ENCODE measurements around the gene DPP10.

DNA sequence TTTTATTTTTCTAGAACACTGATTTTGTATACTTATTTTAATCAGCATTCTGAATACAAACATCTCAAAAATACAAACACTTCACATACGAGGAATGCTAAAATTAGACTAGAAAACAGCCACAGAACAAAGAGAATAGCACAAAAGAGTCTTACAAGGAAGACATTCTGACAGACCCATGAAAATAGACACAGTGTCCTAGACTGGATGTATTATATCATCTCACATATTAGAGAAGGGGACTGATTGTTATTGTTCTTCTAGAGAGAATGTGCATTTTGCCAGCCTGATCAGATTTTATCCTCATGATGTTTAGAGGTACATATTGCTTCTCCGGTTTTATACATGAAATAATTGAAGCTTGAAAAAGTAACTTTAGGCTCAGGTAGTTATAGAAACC is 357.9 kb downstream of the DPP10 start:
- TF ChIP-seq SUZ12 (IDR thresholded peaks at IDR 0.05; ENCODE audit: extremely low read depth, insufficient read depth, insufficient read length) (no peak), ZNF274 (IDR thresholded peaks at IDR 0.05; ENCODE audit: low read depth, low read length) (no peak), YY1 (IDR thresholded peaks at IDR 0.05; ENCODE audit: insufficient read depth, insufficient read length) (no peak)

Measured in NT2/D1 (cell line).